ENCODE measurements around the gene VIM. TPM values are rescaled to one million over a fixed set of nuclear protein-coding genes. Genes with fewer than 3 reads are reported as not detected.
"Not testable (repeated sequence)": the region's sequence is repeated elsewhere in the genome, so short reads cannot be mapped to it uniquely, and the experiment has no call there.

VIM gene
- polyA plus RNA-seq, 4 donors, result 21.2 to 531 (median 258) TPM

- 20 to 54% (median 41%) methylated on average over 4 of the region's 4 CpGs for WGBS, 3 donors
- no peak overlapping the region for H3K27ac ChIP-seq (ENCODE audit: low read depth in 1 of 3, low read length in 2 of 3)
- H3K4me3 ChIP-seq (ENCODE audit: low read depth in 1 of 3, low read length in 3 of 3), result no peak overlapping the region
- H3K36me3 ChIP-seq (ENCODE audit: control insufficient read depth in 3 of 3, insufficient read depth in 2 of 3, low read depth in 1 of 3, low read length in 3 of 3), result no peaks in the 10 kb centered on the region
- H3K9me3 ChIP-seq (ENCODE audit: control insufficient read depth in 2 of 2, insufficient read depth in 1 of 2, low read depth in 1 of 2, low read length in 1 of 2), result peaks cover 0 to 10% of the 10 kb centered on the region in 2 donors
- FAIRE-seq (no peak), DNase-seq (no peak)
- no peaks in the 10 kb centered on the region for H3K4me1 ChIP-seq (ENCODE audit: control insufficient read depth in 3 of 3, insufficient read depth in 2 of 3, low read depth in 1 of 3, low read length in 2 of 3)
- no peaks in the 10 kb centered on the region for H3K27me3 ChIP-seq (ENCODE audit: control insufficient read depth in 3 of 3, insufficient read depth in 3 of 3, low read length in 3 of 3)
These were observed 21.8 kb downstream of the VIM start for GRCh38 chr10:17249820-17250219.

DNA sequence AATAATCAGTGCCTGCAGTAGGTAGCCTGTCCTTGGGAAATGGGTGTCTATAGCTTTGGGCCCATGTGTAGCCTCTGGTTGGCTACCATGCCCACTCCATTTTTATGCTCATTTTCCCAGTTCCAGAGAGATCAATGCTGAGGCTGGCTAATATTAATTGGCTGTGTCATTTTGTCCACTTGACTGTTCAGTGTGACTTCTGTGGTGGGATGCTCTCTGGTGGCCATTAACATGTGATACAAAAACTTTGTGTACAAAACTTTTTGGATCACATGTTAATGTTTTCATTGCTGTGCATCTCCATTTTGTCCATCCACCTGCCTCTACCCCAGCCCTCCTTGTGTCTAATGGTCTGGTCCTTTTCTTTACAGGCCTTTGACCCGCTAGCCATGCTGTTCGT is 22.7 kb downstream of the VIM start:
- Histone ChIP-seq H3K27me3 (ENCODE audit: control insufficient read depth in 3 of 3, insufficient read depth in 3 of 3, low read length in 3 of 3) (no peaks in the 10 kb centered on the region), H3K36me3 (ENCODE audit: control insufficient read depth in 3 of 3, insufficient read depth in 2 of 3, low read depth in 1 of 3, low read length in 3 of 3) (no peaks in the 10 kb centered on the region), H3K4me3 (ENCODE audit: low read depth in 1 of 3, low read length in 3 of 3) (no peak overlapping the region), H3K27ac (ENCODE audit: low read depth in 1 of 3, low read length in 2 of 3) (no peak overlapping the region), H3K9me3 (ENCODE audit: control insufficient read depth in 2 of 2, insufficient read depth in 1 of 2, low read depth in 1 of 2, low read length in 1 of 2) (peaks cover 0 to 12% of the 10 kb centered on the region in 2 donors), H3K4me1 (ENCODE audit: control insufficient read depth in 3 of 3, insufficient read depth in 2 of 3, low read depth in 1 of 3, low read length in 2 of 3) (no peaks in the 10 kb centered on the region)
- DNase-seq, result no peak
- no peak for FAIRE-seq
- 96 to 98% (median 98%) methylated on average over 2 of the region's 2 CpGs for WGBS, 3 donors

- H3K27ac ChIP-seq (ENCODE audit: low read depth in 1 of 3, low read length in 2 of 3); H3K27me3 ChIP-seq (ENCODE audit: control insufficient read depth in 3 of 3, insufficient read depth in 3 of 3, low read length in 3 of 3); H3K4me1 ChIP-seq (ENCODE audit: control insufficient read depth in 3 of 3, insufficient read depth in 2 of 3, low read depth in 1 of 3, low read length in 2 of 3); H3K9me3 ChIP-seq (ENCODE audit: control insufficient read depth in 2 of 2, insufficient read depth in 1 of 2, low read depth in 1 of 2, low read length in 1 of 2); H3K36me3 ChIP-seq (ENCODE audit: control insufficient read depth in 3 of 3, insufficient read depth in 2 of 3, low read depth in 1 of 3, low read length in 3 of 3); H3K4me3 ChIP-seq (ENCODE audit: low read depth in 1 of 3, low read length in 3 of 3); DNase-seq; FAIRE-seq: not testable (repeated sequence)
- WGBS, 3 donors, result 23 to 68% (median 34%) methylated on average over 2 of the region's 2 CpGs
These were observed 26.6 kb downstream of the VIM start for GRCh38 chr10:17254543-17255050.

- Histone ChIP-seq H3K4me1 (ENCODE audit: control insufficient read depth in 3 of 3, insufficient read depth in 2 of 3, low read depth in 1 of 3, low read length in 2 of 3) (no peaks in the 10 kb centered on the region), H3K27ac (ENCODE audit: low read depth in 1 of 3, low read length in 2 of 3) (no peak overlapping the region), H3K27me3 (ENCODE audit: control insufficient read depth in 3 of 3, insufficient read depth in 3 of 3, low read length in 3 of 3) (no peaks in the 10 kb centered on the region), H3K36me3 (ENCODE audit: control insufficient read depth in 3 of 3, insufficient read depth in 2 of 3, low read depth in 1 of 3, low read length in 3 of 3) (no peaks in the 10 kb centered on the region), H3K9me3 (ENCODE audit: control insufficient read depth in 2 of 2, insufficient read depth in 1 of 2, low read depth in 1 of 2, low read length in 1 of 2) (peaks cover 0 to 5% of the 10 kb centered on the region in 2 donors), H3K4me3 (ENCODE audit: low read depth in 1 of 3, low read length in 3 of 3) (no peak overlapping the region)
- DNase-seq (no peak), FAIRE-seq (no peak)
- 59 to 77% (median 61%) methylated on average over 3 of the region's 3 CpGs for WGBS, 3 donors
These were observed 27.5 kb downstream of the VIM start for GRCh38 chr10:17255512-17255911.

DNA sequence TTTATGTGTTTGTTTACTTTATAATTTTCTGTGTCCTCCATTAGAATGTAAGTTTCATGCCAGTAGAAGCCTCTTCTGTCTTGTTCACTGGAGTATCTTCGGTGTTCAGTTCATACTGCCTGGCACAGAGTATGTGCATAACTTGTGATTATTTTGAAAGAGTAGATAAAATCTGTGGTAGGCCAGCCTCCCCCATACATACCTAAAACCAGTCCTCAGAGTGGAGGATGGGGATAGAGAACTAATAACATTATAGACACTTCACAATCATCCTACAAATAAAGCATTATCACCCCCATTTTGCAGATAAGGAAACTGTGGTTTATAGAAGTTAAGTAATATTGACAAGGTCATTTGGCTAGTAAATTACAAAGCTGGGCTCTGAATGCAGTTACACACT is 28.0 kb downstream of the VIM start:
- no peaks in the 10 kb centered on the region for H3K4me1 ChIP-seq (ENCODE audit: control insufficient read depth in 3 of 3, insufficient read depth in 2 of 3, low read depth in 1 of 3, low read length in 2 of 3)
- H3K36me3 ChIP-seq (ENCODE audit: control insufficient read depth in 3 of 3, insufficient read depth in 2 of 3, low read depth in 1 of 3, low read length in 3 of 3), result no peaks in the 10 kb centered on the region
- H3K27ac ChIP-seq (ENCODE audit: low read depth in 1 of 3, low read length in 2 of 3), result no peak overlapping the region
- H3K27me3 ChIP-seq (ENCODE audit: control insufficient read depth in 3 of 3, insufficient read depth in 3 of 3, low read length in 3 of 3), result no peaks in the 10 kb centered on the region
- DNase-seq (no peak), FAIRE-seq (no peak)
- no peak overlapping the region for H3K4me3 ChIP-seq (ENCODE audit: low read depth in 1 of 3, low read length in 3 of 3)
- peaks cover 0 to 8% of the 10 kb centered on the region in 2 donors for H3K9me3 ChIP-seq (ENCODE audit: control insufficient read depth in 2 of 2, insufficient read depth in 1 of 2, low read depth in 1 of 2, low read length in 1 of 2)
- WGBS, 3 donors, result 82 to 94% (median 85%) methylated on average over 1 of the region's 1 CpG

- 61 to 83% (median 70%) methylated on average over 5 of the region's 5 CpGs for WGBS, 3 donors
- Histone ChIP-seq H3K4me3 (ENCODE audit: low read depth in 1 of 3, low read length in 3 of 3) (no peak overlapping the region), H3K27ac (ENCODE audit: low read depth in 1 of 3, low read length in 2 of 3) (no peak overlapping the region), H3K27me3 (ENCODE audit: control insufficient read depth in 3 of 3, insufficient read depth in 3 of 3, low read length in 3 of 3) (no peaks in the 10 kb centered on the region), H3K9me3 (ENCODE audit: control insufficient read depth in 2 of 2, insufficient read depth in 1 of 2, low read depth in 1 of 2, low read length in 1 of 2) (peaks cover 0 to 9% of the 10 kb centered on the region in 2 donors), H3K36me3 (ENCODE audit: control insufficient read depth in 3 of 3, insufficient read depth in 2 of 3, low read depth in 1 of 3, low read length in 3 of 3) (no peaks in the 10 kb centered on the region), H3K4me1 (ENCODE audit: control insufficient read depth in 3 of 3, insufficient read depth in 2 of 3, low read depth in 1 of 3, low read length in 2 of 3) (no peaks in the 10 kb centered on the region)
- DNase-seq, result no peak
- FAIRE-seq, result no peak
These were observed 28.6 kb downstream of the VIM start for GRCh38 chr10:17256627-17257026.

DNA sequence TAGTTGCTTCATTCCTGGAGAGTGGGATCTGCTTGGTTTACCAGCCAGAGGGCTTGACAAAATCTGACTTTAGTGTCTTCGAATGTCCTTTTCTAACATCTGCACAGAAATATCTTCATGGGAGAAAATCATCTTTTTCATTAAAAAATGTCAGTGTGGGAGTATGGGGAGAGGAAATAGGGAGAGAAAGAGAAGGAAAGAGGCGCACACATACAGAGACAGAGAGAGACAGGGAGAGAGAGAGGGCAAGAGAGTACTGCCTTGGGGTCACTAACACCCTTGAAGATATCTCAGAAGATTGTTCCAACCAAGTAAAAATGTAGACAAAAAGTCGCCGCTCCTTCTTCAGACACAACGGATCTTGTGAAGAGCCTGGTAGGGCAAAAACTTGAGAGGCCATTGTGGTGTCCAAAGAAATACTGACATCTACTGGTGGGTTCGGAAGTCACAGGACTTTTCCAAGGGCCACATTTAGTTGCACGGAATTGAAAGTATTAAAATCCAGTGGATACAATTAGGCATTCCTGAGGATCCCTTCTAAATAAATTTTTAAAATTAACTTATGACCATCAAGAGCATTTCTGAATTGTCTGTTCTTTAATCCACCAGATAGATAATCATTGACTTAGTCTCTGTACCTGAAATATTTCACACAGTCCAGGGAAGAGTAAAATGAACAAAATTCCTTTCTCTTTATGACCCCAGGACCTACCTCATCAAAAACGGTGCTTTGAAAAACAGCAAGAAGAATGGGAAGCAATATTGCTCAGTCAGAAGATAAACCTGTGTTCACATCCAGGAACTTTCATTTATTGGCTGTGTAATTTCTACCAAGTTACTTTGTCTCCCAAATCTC is 29.7 kb downstream of the VIM start:
- Histone ChIP-seq H3K27me3 (ENCODE audit: control insufficient read depth in 3 of 3, insufficient read depth in 3 of 3, low read length in 3 of 3) (no peaks in the 10 kb centered on the region), H3K36me3 (ENCODE audit: control insufficient read depth in 3 of 3, insufficient read depth in 2 of 3, low read depth in 1 of 3, low read length in 3 of 3) (no peaks in the 10 kb centered on the region), H3K9me3 (ENCODE audit: control insufficient read depth in 2 of 2, insufficient read depth in 1 of 2, low read depth in 1 of 2, low read length in 1 of 2) (peaks cover 0 to 17% of the 10 kb centered on the region in 2 donors), H3K4me1 (ENCODE audit: control insufficient read depth in 3 of 3, insufficient read depth in 2 of 3, low read depth in 1 of 3, low read length in 2 of 3) (no peaks in the 10 kb centered on the region), H3K27ac (ENCODE audit: low read depth in 1 of 3, low read length in 2 of 3) (no peak overlapping the region), H3K4me3 (ENCODE audit: low read depth in 1 of 3, low read length in 3 of 3) (no peak overlapping the region)
- WGBS, 3 donors, result 13 to 18% (median 13%) methylated on average over 8 of the region's 8 CpGs
- FAIRE-seq (peak; percentile 53), DNase-seq (peak; percentile 74 to 76)

GRCh38 chr10:17262502-17262901 is 34.5 kb downstream of the VIM start:
- Histone ChIP-seq H3K27ac (ENCODE audit: low read depth in 1 of 3, low read length in 2 of 3) (no peak overlapping the region), H3K36me3 (ENCODE audit: control insufficient read depth in 3 of 3, insufficient read depth in 2 of 3, low read depth in 1 of 3, low read length in 3 of 3) (no peaks in the 10 kb centered on the region), H3K4me1 (ENCODE audit: control insufficient read depth in 3 of 3, insufficient read depth in 2 of 3, low read depth in 1 of 3, low read length in 2 of 3) (no peaks in the 10 kb centered on the region), H3K9me3 (ENCODE audit: control insufficient read depth in 2 of 2, insufficient read depth in 1 of 2, low read depth in 1 of 2, low read length in 1 of 2) (peaks cover 0 to 39% of the 10 kb centered on the region in 2 donors), H3K27me3 (ENCODE audit: control insufficient read depth in 3 of 3, insufficient read depth in 3 of 3, low read length in 3 of 3) (no peaks in the 10 kb centered on the region), H3K4me3 (ENCODE audit: low read depth in 1 of 3, low read length in 3 of 3) (no peak overlapping the region)
- WGBS, 3 donors, result 92 to 96% (median 94%) methylated on average over 4 of the region's 4 CpGs
- DNase-seq (no peak), FAIRE-seq (no peak)

All from small intestine (tissue), 7 donors.